Measurements from ENCODE around the gene LDAF1.
"Not testable (repeated sequence)": the region's sequence is repeated elsewhere in the genome, so short reads cannot be mapped to it uniquely, and the experiment has no call there.

DNA sequence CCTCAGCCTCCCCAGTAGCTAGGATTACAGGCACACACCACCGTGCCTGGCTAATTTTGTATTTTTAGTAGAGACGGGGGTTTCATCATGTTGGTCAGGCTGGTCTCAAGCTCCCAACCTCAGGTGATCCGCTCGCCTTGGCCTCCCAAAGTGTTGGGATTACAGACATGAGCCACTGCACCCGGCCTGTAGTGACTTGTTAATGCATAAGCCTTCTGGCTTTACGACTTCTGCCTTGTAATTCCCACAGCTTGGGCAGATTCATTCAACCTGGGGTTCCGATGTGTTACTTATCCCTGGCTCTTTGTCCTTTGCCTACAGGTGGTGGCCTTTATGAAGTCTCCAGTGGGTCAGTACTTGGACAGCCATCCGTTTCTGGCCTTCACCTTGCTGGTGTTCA is 11.6 kb downstream of the LDAF1 start:
- not testable (repeated sequence) for TF ChIP-seq POLR2AphosphoS5 (IDR thresholded peaks at IDR 0.05; ENCODE audit: low read length); NRF1 (conservative IDR thresholded peaks at IDR 0.05; ENCODE audit: low read depth, low read length)
- TF ChIP-seq, protein P1, sequence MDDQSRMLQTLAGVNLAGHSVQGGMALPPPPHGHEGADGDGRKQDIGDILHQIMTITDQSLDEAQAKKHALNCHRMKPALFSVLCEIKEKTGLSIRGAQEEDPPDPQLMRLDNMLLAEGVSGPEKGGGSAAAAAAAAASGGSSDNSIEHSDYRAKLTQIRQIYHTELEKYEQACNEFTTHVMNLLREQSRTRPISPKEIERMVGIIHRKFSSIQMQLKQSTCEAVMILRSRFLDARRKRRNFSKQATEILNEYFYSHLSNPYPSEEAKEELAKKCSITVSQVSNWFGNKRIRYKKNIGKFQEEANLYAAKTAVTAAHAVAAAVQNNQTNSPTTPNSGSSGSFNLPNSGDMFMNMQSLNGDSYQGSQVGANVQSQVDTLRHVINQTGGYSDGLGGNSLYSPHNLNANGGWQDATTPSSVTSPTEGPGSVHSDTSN (IDR thresholded peaks at IDR 0.05; ENCODE audit: insufficient replicate concordance, low read depth, low read length), result not testable (repeated sequence)
